Measurements from ENCODE around the gene MRPL20. TPM values are rescaled to one million over a fixed set of nuclear protein-coding genes. Genes with fewer than 3 reads are reported as not detected.
A peak's percentile ranks its signal among the peaks of the same experiment; 100 is the strongest.

MRPL20 gene
- total and polyA plus RNA-seq, 9 of the 15 experiments (the other 6 are each of a cell fraction or from before 2014, with no cell fraction given) = 180 to 671 (median 229) TPM

DNA sequence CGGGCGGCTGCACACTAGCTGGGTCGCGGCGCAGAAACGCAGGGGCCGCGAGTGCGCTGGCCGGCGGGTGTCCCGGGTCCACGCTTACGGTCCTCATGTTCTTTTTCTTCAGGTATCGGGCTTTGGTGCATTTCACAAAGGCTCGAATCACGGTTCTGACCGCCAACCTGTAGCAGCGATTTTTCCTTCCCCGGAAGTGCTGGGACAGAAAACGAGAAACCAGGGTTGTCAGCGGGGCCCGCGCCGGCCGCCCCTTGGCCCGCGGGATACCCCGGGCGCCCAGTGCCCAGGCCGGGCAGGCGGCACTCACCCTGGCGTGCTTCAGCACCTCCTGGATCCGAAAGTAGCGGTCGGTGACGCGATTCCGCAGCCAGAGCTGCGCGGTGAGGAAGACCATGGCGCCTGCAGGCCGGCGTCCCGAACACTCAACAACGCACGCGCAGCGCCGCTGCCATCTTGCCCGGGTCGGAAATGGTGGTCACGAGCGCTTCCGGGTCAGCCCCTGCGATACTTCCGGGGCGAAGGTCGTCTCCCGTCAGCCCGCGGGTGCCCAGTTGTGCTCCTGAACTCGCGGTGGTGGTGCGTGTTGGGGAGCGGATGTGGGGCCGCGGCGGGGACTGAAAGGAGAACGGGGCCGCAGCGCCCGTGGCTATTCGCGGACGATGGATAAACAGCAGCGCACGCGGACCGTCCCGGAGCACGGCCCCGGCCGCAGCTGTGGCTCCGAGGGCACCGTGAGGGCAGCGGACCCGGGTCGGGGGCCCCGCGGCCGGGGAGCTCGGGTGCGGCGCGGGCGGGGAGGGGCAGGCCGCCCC lies at the start of gene MRPL20 (continued):
- TF ChIP-seq, protein P1, sequence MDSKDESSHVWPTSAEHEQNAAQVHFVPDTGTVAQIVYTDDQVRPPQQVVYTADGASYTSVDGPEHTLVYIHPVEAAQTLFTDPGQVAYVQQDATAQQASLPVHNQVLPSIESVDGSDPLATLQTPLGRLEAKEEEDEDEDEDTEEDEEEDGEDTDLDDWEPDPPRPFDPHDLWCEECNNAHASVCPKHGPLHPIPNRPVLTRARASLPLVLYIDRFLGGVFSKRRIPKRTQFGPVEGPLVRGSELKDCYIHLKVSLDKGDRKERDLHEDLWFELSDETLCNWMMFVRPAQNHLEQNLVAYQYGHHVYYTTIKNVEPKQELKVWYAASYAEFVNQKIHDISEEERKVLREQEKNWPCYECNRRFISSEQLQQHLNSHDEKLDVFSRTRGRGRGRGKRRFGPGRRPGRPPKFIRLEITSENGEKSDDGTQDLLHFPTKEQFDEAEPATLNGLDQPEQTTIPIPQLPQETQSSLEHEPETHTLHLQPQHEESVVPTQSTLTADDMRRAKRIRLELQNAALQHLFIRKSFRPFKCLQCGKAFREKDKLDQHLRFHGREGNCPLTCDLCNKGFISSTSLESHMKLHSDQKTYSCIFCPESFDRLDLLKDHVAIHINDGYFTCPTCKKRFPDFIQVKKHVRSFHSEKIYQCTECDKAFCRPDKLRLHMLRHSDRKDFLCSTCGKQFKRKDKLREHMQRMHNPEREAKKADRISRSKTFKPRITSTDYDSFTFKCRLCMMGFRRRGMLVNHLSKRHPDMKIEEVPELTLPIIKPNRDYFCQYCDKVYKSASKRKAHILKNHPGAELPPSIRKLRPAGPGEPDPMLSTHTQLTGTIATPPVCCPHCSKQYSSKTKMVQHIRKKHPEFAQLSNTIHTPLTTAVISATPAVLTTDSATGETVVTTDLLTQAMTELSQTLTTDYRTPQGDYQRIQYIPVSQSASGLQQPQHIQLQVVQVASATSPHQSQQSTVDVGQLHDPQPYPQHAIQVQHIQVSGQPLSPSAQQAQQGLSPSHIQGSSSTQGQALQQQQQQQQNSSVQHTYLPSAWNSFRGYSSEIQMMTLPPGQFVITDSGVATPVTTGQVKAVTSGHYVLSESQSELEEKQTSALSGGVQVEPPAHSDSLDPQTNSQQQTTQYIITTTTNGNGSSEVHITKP (IDR thresholded peaks at IDR 0.05; ENCODE audit: partially characterized antibody) = peak; percentile 14
- TF ChIP-seq NUFIP1 (IDR thresholded peaks at IDR 0.05; ENCODE audit: partially characterized antibody) (no peak), ZNF165 (CRISPR knock-in tag; IDR thresholded peaks at IDR 0.05; ENCODE audit: borderline replicate concordance) (no peak), FOS (IDR thresholded peaks at IDR 0.05; ENCODE audit: extremely low read depth, insufficient read length) (no peak), NFE2L1 (tag; IDR thresholded peaks at IDR 0.05; ENCODE audit: borderline replicate concordance, low read depth) (no peak), PTBP1 (IDR thresholded peaks at IDR 0.05; ENCODE audit: low read depth, low read length) (no peak), U2AF2 (optimal IDR thresholded peaks at IDR 0.05; ENCODE audit: low read depth, low read length) (no peak), CBFA2T2 (conservative IDR thresholded peaks at IDR 0.05) (no peak), JUNB (CRISPR knock-in tag; conservative IDR thresholded peaks at IDR 0.05) (no peak), KAT8 (IDR thresholded peaks at IDR 0.05; ENCODE audit: low read depth) (no peak; the same call in 1 of the 2 replicates), ZNF140 (CRISPR knock-in tag; IDR thresholded peaks at IDR 0.05) (no peak), ARNT (IDR thresholded peaks at IDR 0.05) (no peak), TEAD4 (IDR thresholded peaks at IDR 0.05; ENCODE audit: low read length) (peak; percentile 27; the same call in 1 of the 2 replicates), TEAD4 (CRISPR knock-in tag; IDR thresholded peaks at IDR 0.05; ENCODE audit: borderline replicate concordance) (no peak), CHD2 (IDR thresholded peaks at IDR 0.05; ENCODE audit: low read depth, low read length) (peak; percentile 75), THAP7 (CRISPR knock-in tag; IDR thresholded peaks at IDR 0.05) (peak; percentile 72; the same call in 1 of the 2 replicates), RBM22 (IDR thresholded peaks at IDR 0.05; ENCODE audit: low read depth, low read length, poor library complexity, severe bottlenecking) (peak; percentile 38)
- TF ChIP-seq, protein P2, sequence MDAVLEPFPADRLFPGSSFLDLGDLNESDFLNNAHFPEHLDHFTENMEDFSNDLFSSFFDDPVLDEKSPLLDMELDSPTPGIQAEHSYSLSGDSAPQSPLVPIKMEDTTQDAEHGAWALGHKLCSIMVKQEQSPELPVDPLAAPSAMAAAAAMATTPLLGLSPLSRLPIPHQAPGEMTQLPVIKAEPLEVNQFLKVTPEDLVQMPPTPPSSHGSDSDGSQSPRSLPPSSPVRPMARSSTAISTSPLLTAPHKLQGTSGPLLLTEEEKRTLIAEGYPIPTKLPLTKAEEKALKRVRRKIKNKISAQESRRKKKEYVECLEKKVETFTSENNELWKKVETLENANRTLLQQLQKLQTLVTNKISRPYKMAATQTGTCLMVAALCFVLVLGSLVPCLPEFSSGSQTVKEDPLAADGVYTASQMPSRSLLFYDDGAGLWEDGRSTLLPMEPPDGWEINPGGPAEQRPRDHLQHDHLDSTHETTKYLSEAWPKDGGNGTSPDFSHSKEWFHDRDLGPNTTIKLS (IDR thresholded peaks at IDR 0.05; ENCODE audit: borderline replicate concordance, low read depth) = peak; percentile 91
- TF ChIP-seq, protein P3, sequence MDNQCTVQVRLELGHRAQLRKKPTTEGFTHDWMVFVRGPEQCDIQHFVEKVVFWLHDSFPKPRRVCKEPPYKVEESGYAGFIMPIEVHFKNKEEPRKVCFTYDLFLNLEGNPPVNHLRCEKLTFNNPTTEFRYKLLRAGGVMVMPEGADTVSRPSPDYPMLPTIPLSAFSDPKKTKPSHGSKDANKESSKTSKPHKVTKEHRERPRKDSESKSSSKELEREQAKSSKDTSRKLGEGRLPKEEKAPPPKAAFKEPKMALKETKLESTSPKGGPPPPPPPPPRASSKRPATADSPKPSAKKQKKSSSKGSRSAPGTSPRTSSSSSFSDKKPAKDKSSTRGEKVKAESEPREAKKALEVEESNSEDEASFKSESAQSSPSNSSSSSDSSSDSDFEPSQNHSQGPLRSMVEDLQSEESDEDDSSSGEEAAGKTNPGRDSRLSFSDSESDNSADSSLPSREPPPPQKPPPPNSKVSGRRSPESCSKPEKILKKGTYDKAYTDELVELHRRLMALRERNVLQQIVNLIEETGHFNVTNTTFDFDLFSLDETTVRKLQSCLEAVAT (IDR thresholded peaks at IDR 0.05) = 0 out of 4 replicates have a peak, but pooled peaks of 1 of the 2 experiments have one; percentile 13
- TF ChIP-seq, protein P4, sequence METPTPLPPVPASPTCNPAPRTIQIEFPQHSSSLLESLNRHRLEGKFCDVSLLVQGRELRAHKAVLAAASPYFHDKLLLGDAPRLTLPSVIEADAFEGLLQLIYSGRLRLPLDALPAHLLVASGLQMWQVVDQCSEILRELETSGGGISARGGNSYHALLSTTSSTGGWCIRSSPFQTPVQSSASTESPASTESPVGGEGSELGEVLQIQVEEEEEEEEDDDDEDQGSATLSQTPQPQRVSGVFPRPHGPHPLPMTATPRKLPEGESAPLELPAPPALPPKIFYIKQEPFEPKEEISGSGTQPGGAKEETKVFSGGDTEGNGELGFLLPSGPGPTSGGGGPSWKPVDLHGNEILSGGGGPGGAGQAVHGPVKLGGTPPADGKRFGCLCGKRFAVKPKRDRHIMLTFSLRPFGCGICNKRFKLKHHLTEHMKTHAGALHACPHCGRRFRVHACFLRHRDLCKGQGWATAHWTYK (CRISPR knock-in tag; IDR thresholded peaks at IDR 0.05) = peak; percentile 45; the same call in 1 of the 2 replicates
